NCI-H2227 (cell line): ENCODE results near the gene RFX2.
"Not testable (repeated sequence)": the region's sequence is repeated elsewhere in the genome, so short reads cannot be mapped to it uniquely, and the experiment has no call there.

ENCODE experiments used
- DNase-seq: peaks from one replicate; lab custom pipeline; 2025; ENCODE audit not compliant: unreplicated experiment; lab: John Stamatoyannopoulos, UW

The RFX2 gene

GRCh38 chr19:5974721-5975387, 135.4 kb downstream of the RFX2 start:
- DNase-seq, result no peak

- peak; percentile 16 for DNase-seq
These were observed 136.2 kb downstream of the RFX2 start for GRCh38 chr19:5973867-5974635.

- DNase-seq, result no peak
These were observed 136.9 kb downstream of the RFX2 start for GRCh38 chr19:5973376-5973775.

GRCh38 chr19:5972355-5972731, 138.0 kb downstream of the RFX2 start:
- no peak for DNase-seq

GRCh38 chr19:5971714-5972354, 138.5 kb downstream of the RFX2 start:
- no peak for DNase-seq

- DNase-seq, result no peak
These were observed 140.8 kb downstream of the RFX2 start for GRCh38 chr19:5969476-5969875.

- DNase-seq, result no peak
These were observed 141.6 kb downstream of the RFX2 start for GRCh38 chr19:5968431-5969373.

- peak; percentile 71 for DNase-seq
These were observed 142.3 kb downstream of the RFX2 start for GRCh38 chr19:5967994-5968430.

GRCh38 chr19:5967571-5967970, 142.7 kb downstream of the RFX2 start:
- DNase-seq, result no peak

- no peak for DNase-seq
These were observed 143.4 kb downstream of the RFX2 start for GRCh38 chr19:5966941-5967340.

- no peak for DNase-seq
These were observed 144.1 kb downstream of the RFX2 start for GRCh38 chr19:5966215-5966614.

GRCh38 chr19:5964816-5965565, 145.3 kb downstream of the RFX2 start:
- no peak for DNase-seq

- DNase-seq, result no peak
These were observed 146.4 kb downstream of the RFX2 start for GRCh38 chr19:5963855-5964254.

- not testable (repeated sequence) for DNase-seq
These were observed 147.0 kb downstream of the RFX2 start for GRCh38 chr19:5963259-5963658.

GRCh38 chr19:5961969-5962945, 148.0 kb downstream of the RFX2 start:
- peak; percentile 68 for DNase-seq

- DNase-seq, result not testable (repeated sequence)
These were observed 148.7 kb downstream of the RFX2 start for GRCh38 chr19:5961641-5961968.

GRCh38 chr19:5960005-5961001, 150.0 kb downstream of the RFX2 start:
- DNase-seq, result no peak
